Inflammatory macrophage (primary cell): ENCODE data around the gene NEO1.
"Not testable (repeated sequence)": the region's sequence is repeated elsewhere in the genome, so short reads cannot be mapped to it uniquely, and the experiment has no call there.

Experiments
- DNase-seq, 2 donors: peaks; one replicate each; pipeline ENCODE4 v3.0.0-alpha.2; 2020 to 2022

Gene NEO1

DNA sequence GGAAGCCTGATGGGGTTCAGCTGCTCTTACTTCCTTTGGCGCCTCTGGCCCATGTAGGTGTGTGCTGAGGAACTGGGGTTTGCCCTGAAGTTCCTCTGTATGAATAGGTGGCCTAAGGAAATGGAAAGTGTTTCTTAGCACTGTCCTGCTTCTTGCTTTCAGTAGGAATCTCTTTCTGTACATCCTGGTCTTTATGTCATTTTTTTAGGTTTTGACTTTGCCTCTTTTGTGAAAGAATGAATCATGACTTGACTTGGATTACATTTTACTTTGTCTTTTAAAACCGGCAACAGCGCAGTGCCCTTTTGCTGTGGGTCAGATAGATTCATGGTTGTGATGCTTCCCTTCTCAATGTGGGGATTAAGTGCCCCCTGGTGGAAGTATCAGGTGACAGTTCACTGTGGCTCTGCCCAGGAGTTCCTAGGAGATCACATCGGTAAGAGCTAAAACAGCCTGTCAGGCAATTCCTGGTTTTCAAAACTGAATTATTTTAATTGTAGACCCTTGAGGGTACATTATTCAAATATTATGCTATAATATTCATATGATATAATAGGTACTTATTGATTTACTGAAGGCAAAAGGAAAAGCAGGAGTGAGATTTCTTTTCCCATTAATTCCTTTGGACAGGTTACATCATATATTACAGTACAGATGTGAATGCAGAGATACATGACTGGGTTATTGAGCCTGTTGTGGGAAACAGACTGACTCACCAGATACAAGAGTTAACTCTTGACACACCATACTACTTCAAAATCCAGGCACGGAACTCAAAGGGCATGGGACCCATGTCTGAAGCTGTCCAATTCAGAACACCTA is 221.1 kb downstream of the NEO1 start:
- peak; percentile 53 to 58 for DNase-seq

DNA sequence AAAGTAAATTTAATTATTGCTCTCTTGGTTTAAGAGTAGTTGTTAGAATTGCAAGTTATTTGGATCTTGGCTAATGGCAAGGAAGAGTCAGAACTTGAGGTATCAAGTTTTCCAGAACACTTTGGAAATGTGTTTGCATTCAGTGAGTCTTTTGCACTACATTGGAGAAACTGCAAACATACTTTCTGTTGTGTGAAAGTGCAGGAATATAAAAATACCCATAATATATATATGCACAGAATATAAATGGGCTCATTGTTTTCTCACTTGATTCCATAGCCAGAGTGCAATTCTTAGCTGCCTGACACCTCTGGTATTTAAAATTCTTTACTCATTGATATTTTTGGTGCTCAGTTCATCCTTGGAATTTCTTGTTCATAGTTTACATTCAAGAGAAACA is 223.6 kb downstream of the NEO1 start:
- no peak for DNase-seq

DNA sequence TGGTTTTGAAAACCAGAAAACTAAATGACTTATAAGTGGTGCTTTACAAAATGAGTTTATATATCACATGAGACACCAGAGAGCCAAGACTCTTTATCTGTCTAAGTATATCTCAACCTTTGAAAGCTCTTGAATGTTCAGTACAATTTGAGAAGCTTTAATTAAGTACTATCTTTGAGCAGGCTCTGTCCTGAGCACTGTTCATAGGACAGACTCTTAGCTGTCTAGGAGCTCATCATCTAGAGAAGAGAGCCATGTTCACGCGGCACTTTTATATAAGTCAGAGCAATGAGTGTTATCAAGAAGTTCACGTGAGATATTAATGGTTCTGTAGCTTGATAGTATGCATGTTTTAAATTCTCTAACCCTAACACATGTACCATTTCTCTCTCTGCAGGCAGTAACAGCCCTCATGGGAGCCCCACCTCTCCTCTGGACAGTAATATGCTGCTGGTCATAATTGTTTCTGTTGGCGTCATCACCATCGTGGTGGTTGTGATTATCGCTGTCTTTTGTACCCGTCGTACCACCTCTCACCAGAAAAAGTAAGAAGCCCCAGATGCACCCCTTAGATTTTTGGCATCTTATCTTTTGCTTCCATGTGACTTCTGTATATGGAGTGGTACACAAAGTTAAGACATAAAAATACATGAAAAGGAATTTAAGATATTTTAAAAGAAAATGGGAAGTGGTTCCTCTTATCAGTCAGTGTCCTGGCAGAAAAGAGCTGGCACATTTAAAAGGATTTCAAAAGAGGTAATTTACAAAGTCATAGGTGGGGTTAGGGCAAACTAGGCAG is 230.5 kb downstream of the NEO1 start:
- no peak for DNase-seq

DNA sequence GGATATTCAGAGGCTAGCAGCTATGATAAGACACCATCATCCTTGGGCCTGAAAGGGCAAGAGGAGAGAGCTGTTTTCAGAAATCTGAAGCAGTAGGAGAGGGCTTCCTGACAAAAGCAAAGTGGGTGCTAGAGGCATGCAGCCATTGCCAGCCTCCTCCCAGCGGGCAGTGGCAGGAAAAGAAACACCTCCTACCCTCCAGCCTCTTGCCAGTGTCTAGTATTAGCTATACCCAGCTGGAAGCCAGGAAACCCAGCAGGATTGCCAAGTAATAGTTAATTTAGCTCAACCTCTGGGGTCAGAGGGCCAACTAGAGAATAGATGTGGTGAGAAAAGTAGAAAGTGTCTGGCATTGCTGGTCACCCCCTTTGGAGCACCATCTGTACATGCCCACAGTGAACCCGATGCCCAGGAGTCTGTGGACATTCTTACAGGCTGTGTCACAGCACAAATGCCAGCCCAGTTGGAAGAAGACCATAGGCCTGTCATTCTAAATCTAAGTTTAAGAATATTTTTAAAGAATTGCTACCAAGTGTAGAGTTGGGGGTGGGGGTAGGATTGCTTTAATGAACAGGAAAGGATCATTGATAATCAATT is 231.2 kb downstream of the NEO1 start:
- no peak for DNase-seq

DNA sequence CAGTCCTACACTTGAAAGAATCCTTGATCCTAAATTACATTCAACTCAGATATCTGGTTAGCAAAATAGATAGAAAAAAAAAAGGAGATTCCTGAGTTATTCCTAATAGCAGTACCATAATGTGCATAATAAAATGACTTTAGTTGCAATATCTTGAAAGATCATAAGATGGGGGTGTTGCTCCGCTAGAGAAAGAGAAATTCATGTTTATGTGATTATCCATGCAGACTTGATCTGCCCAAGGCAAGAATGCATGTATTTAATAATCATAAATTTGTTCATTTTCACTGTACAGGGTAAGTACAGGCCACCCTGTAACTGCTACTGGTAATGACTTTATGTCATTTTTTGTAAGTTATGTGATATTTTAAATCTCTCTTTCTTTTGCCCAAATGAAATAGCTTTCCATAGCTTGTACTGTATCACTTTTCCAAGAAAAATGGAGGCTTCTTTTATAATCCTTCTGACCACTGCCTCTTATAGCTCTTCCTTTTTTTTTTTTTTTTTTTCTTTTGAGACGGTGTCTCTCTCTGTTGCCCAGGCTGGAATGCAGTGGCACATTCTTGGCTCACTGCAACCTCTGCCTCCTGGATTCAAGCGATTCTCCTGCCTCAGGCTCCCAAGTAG is 231.9 kb downstream of the NEO1 start:
- DNase-seq, result peak in 1 of 2 donors; percentile 64

DNA sequence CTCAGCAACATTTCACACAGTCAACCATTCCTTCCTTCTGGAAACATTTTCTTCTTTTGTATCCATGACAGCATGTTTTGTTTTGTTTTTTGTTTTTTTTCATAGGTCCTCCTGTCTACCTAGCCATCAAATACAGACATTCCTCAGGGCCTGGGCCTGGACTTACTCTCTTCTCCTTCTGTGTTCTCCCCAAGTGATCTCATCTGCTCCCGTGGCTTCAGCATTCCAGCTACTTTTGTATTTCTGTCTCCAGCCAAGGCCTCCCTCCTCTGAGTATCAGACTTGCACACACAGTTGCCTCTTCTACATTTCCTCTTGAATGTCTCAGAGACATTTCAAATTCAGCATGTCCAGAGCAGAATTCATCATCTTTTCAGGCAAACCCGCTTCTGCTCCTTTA is 234.0 kb downstream of the NEO1 start:
- no peak for DNase-seq

DNA sequence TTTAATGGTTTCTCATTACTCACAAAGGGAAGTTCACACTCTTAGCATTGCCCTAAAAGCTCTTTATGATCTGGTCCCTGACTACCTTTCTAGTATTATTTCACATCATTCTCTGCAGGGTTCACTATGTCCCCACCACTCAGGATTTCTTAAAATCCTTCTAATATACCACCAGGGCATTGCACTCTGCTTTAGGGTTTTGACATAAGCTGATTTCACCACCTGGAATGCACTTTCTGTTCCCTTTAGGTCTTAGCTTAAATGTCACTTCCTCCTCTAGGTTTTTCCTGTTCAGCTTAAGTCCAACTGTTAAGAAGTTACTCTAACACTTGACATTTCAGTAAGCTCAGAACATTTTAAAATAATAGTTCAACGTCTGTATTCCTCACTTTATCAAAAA is 234.8 kb downstream of the NEO1 start:
- peak; percentile 73 to 90 for DNase-seq

DNA sequence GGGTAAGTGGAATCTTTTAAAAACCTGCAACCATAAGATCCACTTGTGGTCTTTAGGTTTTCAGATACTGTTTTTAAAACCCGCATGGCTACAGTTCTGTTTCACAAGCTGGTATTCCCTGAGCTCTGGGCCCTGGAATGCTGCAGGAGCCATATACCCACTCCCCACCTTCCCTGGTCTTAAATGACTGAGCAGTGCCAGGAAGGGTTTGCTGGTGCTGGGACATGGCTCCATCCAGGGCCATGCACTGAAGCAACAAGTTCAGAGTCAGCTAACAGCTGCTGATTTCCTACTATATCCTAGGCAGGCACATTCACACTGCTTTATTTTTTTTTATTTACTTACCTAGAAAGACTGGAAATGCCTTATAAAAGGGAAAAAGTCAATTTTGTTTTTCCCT is 239.2 kb downstream of the NEO1 start:
- DNase-seq, result no peak

DNA sequence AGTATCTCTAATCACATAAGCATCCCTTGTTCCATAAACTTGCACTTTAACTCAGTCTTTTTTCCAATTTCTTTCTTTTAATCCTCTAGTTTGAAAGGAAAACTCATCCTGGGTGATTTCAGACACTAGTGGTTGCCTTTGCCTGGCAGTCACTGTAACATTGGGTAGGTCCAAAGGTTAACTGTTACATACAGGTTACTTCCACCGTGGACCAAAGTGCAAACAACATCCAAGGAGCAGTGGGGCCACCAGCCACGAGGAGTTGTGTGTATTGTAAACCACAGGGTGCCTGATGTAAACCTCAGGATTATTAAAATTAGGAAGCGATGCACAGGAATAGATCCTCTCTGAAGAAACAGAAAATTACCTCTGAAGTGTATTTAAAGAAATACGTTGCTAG is 241.5 kb downstream of the NEO1 start:
- DNase-seq, result no peak

DNA sequence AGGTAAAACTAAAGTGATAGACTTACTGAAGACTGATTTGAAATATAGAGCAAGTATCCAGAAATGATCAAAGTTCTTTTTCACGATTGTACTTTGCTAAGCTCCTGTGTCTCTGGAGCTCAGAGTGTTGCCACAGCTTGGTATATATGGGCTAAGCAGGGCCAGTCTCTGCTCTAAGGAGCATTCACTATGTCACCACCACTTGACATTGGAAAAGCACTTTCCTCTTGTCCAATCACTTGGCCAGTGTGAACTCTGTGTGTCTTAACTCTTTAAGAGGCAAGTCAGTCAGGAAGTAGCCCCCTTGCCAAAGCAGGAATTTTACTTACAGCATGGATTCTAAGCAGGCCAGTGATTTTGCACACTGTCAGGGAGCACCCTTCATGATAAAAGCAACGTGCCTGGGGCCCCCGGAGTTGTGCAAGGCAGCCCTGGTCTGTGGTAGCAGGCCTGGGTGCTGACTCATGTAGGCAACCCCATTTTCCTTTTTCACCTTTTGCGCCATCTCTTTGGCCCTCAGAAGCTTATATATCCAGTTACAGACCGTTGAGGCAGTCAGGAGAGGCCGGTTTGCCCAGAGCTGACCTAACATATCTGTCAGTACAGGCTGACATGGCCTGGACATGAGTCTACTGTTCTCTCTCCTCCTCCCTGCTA is 243.5 kb downstream of the NEO1 start:
- DNase-seq, result peak; percentile 39 to 45

DNA sequence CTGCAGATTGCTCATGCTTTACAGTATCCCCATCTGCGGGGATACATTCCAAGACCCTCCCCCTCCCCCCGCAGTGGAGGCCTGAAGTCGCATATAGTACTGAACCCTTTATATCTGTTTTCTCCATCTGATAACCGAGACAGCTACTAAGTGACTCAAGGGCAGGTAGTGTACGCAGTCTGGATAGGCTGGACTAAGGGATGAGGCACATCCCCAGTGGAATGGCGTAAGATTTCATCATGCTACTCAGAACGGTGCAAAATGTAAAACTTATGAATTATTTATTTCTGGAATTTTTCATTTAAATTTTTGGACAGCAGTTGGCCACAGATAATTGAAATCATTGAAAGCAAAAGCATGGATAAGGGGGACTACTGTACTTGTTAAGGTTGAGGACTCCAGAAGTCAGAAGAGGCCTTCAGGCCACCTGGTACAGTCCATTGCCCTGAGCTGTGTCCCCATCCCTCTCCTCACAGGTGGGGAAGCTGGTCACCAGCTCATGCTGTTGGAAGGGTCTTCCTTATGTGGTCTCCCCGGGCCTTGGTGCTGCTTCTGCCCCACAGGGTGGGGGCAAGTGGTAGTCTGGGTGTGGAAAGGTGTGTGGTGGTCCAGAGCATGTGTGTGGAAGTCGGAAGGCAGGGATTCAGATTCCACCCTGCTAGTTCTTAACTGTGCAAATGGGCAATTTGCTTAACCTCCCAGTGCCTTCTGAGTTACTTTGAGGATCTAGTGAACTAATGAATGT is 244.5 kb downstream of the NEO1 start:
- DNase-seq, result no peak

DNA sequence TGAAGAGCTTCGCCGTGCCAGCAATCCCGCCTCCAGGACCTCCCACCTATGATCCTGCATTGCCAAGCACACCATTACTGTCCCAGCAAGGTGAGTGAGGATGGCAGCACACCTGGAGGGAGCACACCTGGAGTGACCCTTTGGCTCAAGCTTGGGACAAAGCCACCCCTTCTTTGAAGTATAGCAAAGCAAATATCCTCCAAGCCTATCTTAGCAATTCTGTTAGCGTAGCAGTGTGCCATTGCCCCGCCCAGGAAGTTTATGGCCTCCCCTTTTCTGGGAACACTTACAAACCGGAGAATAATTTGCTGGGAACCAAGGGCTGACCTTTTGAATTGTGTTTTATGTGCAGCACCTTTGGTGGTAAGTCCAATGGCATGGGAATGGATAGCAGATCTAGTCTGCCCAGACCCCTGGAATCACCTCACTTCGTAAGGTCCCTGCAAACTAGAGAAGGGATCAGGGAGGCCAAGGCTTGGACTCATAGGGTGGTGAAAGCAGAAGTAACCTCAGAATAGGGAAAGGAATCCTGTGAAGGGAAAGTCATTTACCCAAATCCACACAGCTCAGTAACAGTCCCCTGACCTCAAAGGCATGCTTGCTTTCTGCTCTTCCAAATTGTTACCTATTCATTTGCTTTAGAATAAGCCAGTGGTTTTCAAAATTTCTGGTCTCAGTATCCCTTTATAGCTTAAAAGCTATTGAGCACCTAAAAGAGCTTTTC is 246.4 kb downstream of the NEO1 start:
- peak; percentile 11 to 13 for DNase-seq

DNA sequence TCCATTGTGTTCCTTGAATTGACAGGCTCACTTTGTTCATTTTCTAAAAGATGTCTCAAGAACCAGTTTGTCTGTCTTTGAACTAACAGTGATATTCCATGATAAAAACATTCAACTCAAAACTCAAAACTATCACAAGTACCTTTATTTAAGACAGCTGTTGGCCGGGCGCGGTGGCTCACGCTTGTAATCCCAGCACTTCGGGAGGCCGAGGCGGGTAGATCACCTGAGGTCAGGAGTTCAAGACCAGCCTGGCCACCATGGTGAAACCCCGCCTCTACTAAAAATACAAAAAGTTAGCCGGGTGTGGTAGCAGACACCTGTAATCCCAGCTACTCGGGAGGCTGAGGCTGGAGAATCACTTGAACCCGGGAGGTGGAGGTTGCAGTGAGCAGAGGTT is 248.0 kb downstream of the NEO1 start:
- DNase-seq, result not testable (repeated sequence)

DNA sequence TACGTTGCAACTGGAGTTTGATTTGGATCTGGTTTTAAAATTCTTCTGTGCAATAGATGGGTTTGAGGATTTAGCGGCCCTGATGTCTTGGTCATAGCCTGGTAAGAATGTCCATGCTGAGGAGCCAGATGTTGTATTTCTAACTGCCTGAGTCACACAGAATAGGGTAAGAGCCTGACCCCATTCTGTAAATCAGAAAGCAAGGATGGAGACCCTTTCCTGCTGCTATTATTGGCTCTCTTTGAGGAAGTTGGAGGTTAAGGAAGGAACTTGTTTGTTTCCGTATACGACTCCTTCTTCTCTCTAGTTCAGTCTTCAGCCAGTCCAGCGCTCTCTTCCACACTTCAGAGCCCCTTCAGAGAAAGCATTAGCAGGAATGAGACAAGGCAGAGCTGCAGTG is 251.4 kb downstream of the NEO1 start:
- DNase-seq, result peak in 1 of 2 donors; percentile 11

DNA sequence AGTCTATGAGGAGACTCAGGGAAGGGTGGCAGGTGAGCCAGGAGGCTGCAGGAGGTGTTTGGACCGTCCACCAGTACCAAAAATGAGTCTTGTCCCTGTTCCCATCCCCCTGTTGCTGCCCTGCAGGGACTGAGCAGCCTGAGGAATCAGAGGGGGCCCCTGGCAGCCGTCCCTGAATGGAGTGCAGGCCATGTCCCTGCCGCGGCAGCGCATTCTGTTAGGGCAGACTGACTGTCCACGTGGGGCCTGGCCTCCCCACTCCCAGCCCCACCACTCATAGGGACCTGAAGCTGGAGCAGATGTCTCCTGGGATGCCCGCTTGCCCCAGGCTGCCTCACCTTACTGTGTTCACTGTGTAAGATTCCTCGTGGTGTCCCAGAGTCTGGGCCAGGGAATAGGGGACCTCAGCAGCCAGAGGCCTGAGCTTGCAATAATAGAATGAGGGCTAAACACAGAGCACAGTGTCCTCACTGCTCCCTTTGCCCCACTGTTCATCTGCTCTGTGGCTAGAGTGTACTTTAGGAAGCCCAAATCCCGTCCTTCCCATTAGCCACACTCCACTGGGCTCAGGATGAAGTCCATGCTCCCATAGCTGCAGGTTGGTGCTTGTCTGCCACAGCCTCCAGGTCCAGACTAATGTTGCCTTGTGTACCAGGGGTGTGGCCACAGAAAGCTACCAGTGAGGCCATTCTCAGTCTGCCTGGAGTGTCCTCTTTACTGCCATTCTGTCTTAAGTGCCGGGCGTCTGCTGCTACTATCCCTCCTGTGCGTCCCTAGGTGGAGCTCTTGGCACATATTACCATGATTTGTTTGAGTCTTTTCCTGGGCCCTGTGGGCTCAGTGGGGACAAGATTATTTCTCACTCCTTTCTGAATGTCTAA is 253.3 kb downstream of the NEO1 start:
- DNase-seq, result peak; percentile 58 to 60

DNA sequence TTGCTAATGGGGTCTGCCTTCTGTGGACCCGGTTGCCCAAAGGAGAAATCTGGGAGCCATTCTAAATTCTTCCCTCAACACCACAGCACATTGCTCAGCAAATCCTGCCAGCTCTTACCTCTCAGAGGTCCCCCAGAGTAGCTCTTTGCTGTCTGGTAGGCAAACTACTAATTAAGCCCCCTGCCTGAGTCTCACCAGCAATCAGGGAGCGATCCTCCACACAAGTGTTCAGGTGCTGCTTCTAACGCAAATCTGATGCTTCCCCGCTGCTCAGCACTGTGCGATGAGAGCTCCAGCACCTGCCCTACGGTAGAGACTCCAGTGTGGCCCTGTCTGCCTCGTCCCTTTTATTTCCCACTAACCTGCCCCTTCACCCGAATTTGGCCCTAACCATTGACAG is 256.0 kb downstream of the NEO1 start:
- no peak for DNase-seq

DNA sequence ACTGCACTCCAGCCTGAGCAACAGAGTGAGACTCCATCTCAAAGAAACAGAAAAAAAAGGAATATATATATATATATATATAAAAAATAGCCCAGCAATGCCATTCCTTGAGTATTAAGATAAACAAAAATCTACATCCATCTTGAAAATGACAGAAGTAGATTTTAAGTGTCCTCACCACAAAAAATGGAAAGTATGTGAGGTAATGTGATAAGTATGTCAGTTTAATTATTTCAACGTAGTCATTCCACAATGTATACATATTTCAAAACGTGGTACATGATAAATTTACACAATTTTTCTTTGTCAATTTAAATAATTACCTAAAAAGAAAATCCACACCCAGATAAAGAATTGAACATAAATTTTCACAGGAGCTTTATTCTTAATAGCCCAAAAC is 261.6 kb downstream of the NEO1 start:
- no peak for DNase-seq

DNA sequence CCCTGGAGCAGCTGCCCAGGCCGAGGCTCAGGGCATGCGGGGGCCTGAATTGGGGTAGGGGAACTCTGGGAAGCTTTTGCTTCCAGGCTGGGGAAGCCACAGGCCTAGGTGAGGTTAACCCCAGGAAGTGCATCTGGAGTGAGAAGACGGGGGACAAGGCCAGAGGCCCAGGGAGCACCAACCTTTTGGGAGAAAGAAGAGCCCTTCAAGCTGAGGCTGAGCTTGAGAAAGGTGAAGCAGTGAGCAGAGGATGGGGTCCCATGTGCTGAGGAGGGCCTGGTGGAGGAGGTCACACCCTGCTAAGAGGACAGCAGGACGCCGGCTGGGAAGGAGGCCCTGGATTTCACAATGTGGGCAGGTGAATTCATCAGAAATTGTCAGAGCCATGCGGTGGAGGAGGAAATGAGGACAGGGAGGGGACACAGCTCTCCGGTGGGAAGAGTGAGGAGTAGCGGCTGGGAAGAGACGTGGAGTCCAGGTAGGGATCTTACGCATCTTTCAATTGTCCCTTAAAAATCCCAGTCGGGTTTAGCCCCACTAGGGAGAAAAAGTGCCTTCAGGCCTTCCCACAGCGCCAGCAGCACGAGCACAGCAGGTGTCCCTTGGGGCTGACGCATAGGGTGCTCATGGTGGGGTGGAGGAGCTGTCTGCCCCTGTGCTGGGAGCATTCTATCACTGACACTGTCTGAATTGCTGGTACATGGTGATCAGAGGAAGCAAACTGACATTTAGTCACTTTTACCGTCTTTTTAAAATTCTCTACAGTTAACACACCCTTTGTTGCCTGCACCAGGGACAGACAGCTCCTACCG is 265.6 kb downstream of the NEO1 start:
- no peak for DNase-seq
